SK-N-SH (cell line): Measurements from ENCODE around the gene ERN1. TPM values are rescaled to one million over a fixed set of nuclear protein-coding genes. Genes with fewer than 3 reads are reported as not detected.

Source experiments
- CTCF ChIA-PET: fragments of 300-600, 350-600 bp; formaldehyde crosslinking; extraction: SDS; loops from one replicate; lab custom pipeline; 2021; lab: Yijun Ruan, JAX
- POLR2A ChIA-PET: fragments of 350-600 bp; sonication (Branson Sonifier 250); formaldehyde crosslinking; extraction: SDS; loops from one replicate; lab custom pipeline; 2020; ENCODE audit warnings: antibody characterized with exemption, inconsistent platforms; lab: Yijun Ruan, JAX
- DNase-seq: peaks from one replicate; pipeline ENCODE4 v3.0.0; 2012
- H2AFZ ChIP-seq: fragments of 200-600 bp; sonication (generic); 2 replicates; pipeline ENCODE4 v1.8.1; 2016; ENCODE audit warnings: antibody characterized with exemption, mild to moderate bottlenecking, low read depth
- H3F3A ChIP-seq: fragments of 200-600 bp; sonication (generic); replicated peaks from 2 replicates; pipeline ENCODE3; 2016; ENCODE audit warnings: antibody characterized with exemption, mild to moderate bottlenecking; ENCODE audit not compliant: insufficient read depth
- H3K27ac ChIP-seq, 2 experiments: fragments of 200-500 bp in 1 of 2; fragments of 200-600 bp in 1 of 2; sonication (Bioruptor generic) in 1 of 2; sonication (generic), shearing (Covaris generic) in 1 of 2; 2 replicates each; pipeline versions ENCODE4 v1.5.1 to v1.6.1; 2014 to 2016; ENCODE audit warnings: low read depth in 2 of 2, inconsistent platforms in 1 of 2, low read length in 1 of 2, mild to moderate bottlenecking in 1 of 2, mixed read lengths in 1 of 2
- H3K27me3 ChIP-seq: fragments of 200-600 bp; sonication (generic), shearing (Covaris generic); 2 replicates; pipeline ENCODE4 v1.6.1; 2016; ENCODE audit warnings: mixed run types; ENCODE audit not compliant: insufficient read depth
- H3K36me3 ChIP-seq, 2 experiments: fragments of 200-500 bp in 1 of 2; fragments of 200-600 bp in 1 of 2; sonication (Bioruptor generic) in 1 of 2; sonication (generic) in 1 of 2; replicated peaks in 1 of 2; 2 replicates each; pipeline versions ENCODE3 to v1.5.1; 2014 to 2016; ENCODE audit warnings: low read length in 1 of 2, mild to moderate bottlenecking in 1 of 2; ENCODE audit not compliant: insufficient read depth in 2 of 2, control insufficient read depth in 1 of 2
- H3K4me1 ChIP-seq, 2 experiments: fragments of 200-500 bp in 1 of 2; fragments of 200-600 bp in 1 of 2; sonication (Bioruptor generic) in 1 of 2; sonication (generic), shearing (Covaris generic) in 1 of 2; 2 replicates each; pipeline versions ENCODE4 v1.5.1 to v1.6.1; 2014 to 2016; ENCODE audit warnings: low read depth in 1 of 2, low read length in 1 of 2, mixed run types in 1 of 2; ENCODE audit not compliant: insufficient read depth in 2 of 2, control insufficient read depth in 1 of 2
- H3K4me2 ChIP-seq: fragments of 200-600 bp; sonication (generic), shearing (Covaris generic); 2 replicates; pipeline ENCODE4 v1.6.1; 2017; ENCODE audit warnings: mixed run types
- H3K4me3 ChIP-seq, 2 experiments: fragments of 200-500 bp in 1 of 2; fragments of 200-600 bp in 1 of 2; sonication (Bioruptor generic) in 1 of 2; sonication (generic), shearing (Covaris generic) in 1 of 2; 2 replicates each; pipeline versions ENCODE4 v1.5.1 to v1.8.1; 2014 to 2016; ENCODE audit warnings: low read depth in 2 of 2, inconsistent platforms in 1 of 2, low read length in 1 of 2, mild to moderate bottlenecking in 1 of 2, mixed read lengths in 1 of 2, moderate library complexity in 1 of 2
- H3K79me2 ChIP-seq: fragments of 200-600 bp; sonication (generic); 2 replicates; pipeline ENCODE4 v1.8.1; 2017; ENCODE audit warnings: mild to moderate bottlenecking; ENCODE audit not compliant: insufficient read depth
- H3K9ac ChIP-seq: fragments of 200-600 bp; sonication (generic); 2 replicates; pipeline ENCODE4 v1.6.1; 2017; ENCODE audit warnings: mixed run types
- H3K9me2 ChIP-seq: fragments of 200-600 bp; sonication (generic); 2 replicates; pipeline ENCODE4 v1.6.1; 2017; ENCODE audit warnings: mixed run types
- H3K9me3 ChIP-seq: fragments of 200-600 bp; sonication (generic); 2 replicates; pipeline ENCODE4 v1.6.1; 2017; ENCODE audit warnings: mixed run types, mild to moderate bottlenecking, moderate library complexity
- H4K20me1 ChIP-seq: fragments of 200-600 bp; sonication (generic); 2 replicates; pipeline ENCODE4 v1.6.1; 2017; ENCODE audit warnings: mild to moderate bottlenecking, mixed run types; ENCODE audit not compliant: insufficient read depth
- ELF1 ChIP-seq: IDR thresholded peaks from 2 replicates; pipeline ENCODE4 v1.4.0; 2012
- EZH2phosphoT487 ChIP-seq: fragments of 200-600 bp; sonication (generic); IDR thresholded peaks from 2 replicates; pipeline ENCODE4 v1.6.1; 2017; ENCODE audit warnings: low read depth, mixed run types, mild to moderate bottlenecking, antibody characterized with exemption, moderate library complexity, borderline replicate concordance
- FOSL2 ChIP-seq: IDR thresholded peaks from 2 replicates; pipeline ENCODE4 v1.4.0; 2012; ENCODE audit warnings: low read depth, mild to moderate bottlenecking, moderate library complexity, borderline replicate concordance
- FOXJ3 ChIP-seq: sonication (generic); formaldehyde crosslinking; IDR thresholded peaks from 2 replicates; pipeline ENCODE4 v1.5.1; 2020; ENCODE audit warnings: mild to moderate bottlenecking, missing genetic modification reagents
- GABPA ChIP-seq: IDR thresholded peaks from 2 replicates; pipeline ENCODE4 v1.4.0; 2012; ENCODE audit warnings: low read depth, mild to moderate bottlenecking
- IRF3 ChIP-seq: fragments of 150-350 bp; IDR thresholded peaks from 2 replicates; pipeline ENCODE4 v1.6.1; 2016; ENCODE audit warnings: mild to moderate bottlenecking, low read depth, low read length
- MEF2A ChIP-seq: IDR thresholded peaks from 2 replicates; pipeline ENCODE4 v1.4.0; 2012; ENCODE audit warnings: low read depth, borderline replicate concordance
- PBX3 ChIP-seq: IDR thresholded peaks from 2 replicates; pipeline ENCODE4; 2012
- RAD21 ChIP-seq: IDR thresholded peaks from 2 replicates; pipeline ENCODE4 v1.6.1; 2012; ENCODE audit warnings: mild to moderate bottlenecking, low read length
- RCOR1 ChIP-seq: fragments of 150-350 bp; IDR thresholded peaks from 2 replicates; pipeline ENCODE4 v1.6.1; 2017; ENCODE audit warnings: antibody characterized with exemption, low read length
- SIN3A ChIP-seq: IDR thresholded peaks from 2 replicates; pipeline ENCODE4 v1.6.1; 2012; ENCODE audit warnings: low read depth, mild to moderate bottlenecking, low read length, moderate library complexity, borderline replicate concordance
- WGBS: methylation state at CpG from one replicate; pipeline ENCODE4 v1.1.6; 2017; ENCODE audit warnings: low lambda C conversion rate; 5-methylcytosine and 5-hydroxymethylcytosine counted together
- polyA plus RNA-seq, 3 experiments: library from polyadenylated mRNA; depleted of rRNA; stranded (reverse); fragments of >200 nt; gene quantifications; 2 replicates each; pipeline ENCODE4 v1.2.3, GENCODE V29; 2012

Gene ERN1
- polyA plus RNA-seq, 1 of the 3 experiments (the other 2 are of a cell fraction) = 7.3 TPM

GRCh38 chr17:64051153-64051552 lies 78.8 kb downstream of the ERN1 start:
- H3K27me3 ChIP-seq = no peaks in the 10 kb centered on the region
- TF ChIP-seq GABPA = no peak
- no peak for TF ChIP-seq PBX3
- TF ChIP-seq RAD21 = no peak
- no peak for TF ChIP-seq EZH2phosphoT487
- TF ChIP-seq, all 33 proteins: peak for 0
- CTCF ChIA-PET = interaction anchor here (0.7 to 22.7 kb wide), 6 partner anchors 8 to 140 kb away, joined by 3 to 266 read pairs (median 6); partner anchors contain the start of gene GH1
- H3K9me3 ChIP-seq = no peaks in the 10 kb centered on the region
- no peak overlapping the region for H3K27ac ChIP-seq
- H3K4me1 ChIP-seq = no peaks in the 10 kb centered on the region
- no peak overlapping the region for H2AFZ ChIP-seq
- H3K4me2 ChIP-seq = no peak overlapping the region
- 38% methylated on average over 1 of the region's 1 CpG for WGBS
- H3F3A ChIP-seq = no peaks in the 10 kb centered on the region
- no peaks in the 10 kb centered on the region for H3K9me2 ChIP-seq
- no peaks in the 10 kb centered on the region for H3K79me2 ChIP-seq
- no peak overlapping the region for H3K4me3 ChIP-seq
- H3K9ac ChIP-seq = no peak overlapping the region
- POLR2A ChIA-PET = no interaction called here
- no peaks in the 10 kb centered on the region for H4K20me1 ChIP-seq
- H3K36me3 ChIP-seq = peaks cover 14 to 63% of the 10 kb centered on the region in 2 experiments
- DNase-seq = no peak

GRCh38 chr17:64048805-64049204 lies 81.1 kb downstream of the ERN1 start:
- Histone ChIP-seq H3K4me2 (no peak overlapping the region), H3K4me3 (no peak overlapping the region), H2AFZ (no peak overlapping the region), H3K9me3 (no peaks in the 10 kb centered on the region), H4K20me1 (no peaks in the 10 kb centered on the region), H3F3A (no peaks in the 10 kb centered on the region), H3K9ac (no peak overlapping the region), H3K9me2 (no peaks in the 10 kb centered on the region), H3K79me2 (no peaks in the 10 kb centered on the region), H3K4me1 (no peaks in the 10 kb centered on the region), H3K36me3 (peaks cover 11 to 79% of the 10 kb centered on the region in 2 experiments)
- POLR2A ChIA-PET = no interaction called here
- DNase-seq = no peak
- CTCF ChIA-PET = interaction anchor here (1.1 to 22.7 kb wide), 6 partner anchors 15 to 233 kb away, joined by 3 to 266 read pairs (median 8); partner anchors contain the start of gene GH1
- WGBS = 90% methylated on average over 9 of the region's 9 CpGs
- no peak for TF ChIP-seq RCOR1
- no peak for TF ChIP-seq PBX3
- TF ChIP-seq RAD21 = no peak
- no peak for TF ChIP-seq IRF3
- no peak for TF ChIP-seq MEF2A
- TF ChIP-seq ELF1 = no peak
- TF ChIP-seq EZH2phosphoT487 = no peak
- TF ChIP-seq SIN3A = no peak
- TF ChIP-seq FOXJ3 (CRISPR knock-in tag) = no peak
- no peak for TF ChIP-seq FOSL2
- TF ChIP-seq, all 33 proteins: peak for 0
- no peak overlapping the region for H3K27ac ChIP-seq
- no peaks in the 10 kb centered on the region for H3K27me3 ChIP-seq
